Stimulated activated CD8-positive, alpha-beta memory T cell treated with anti-CD3 and anti-CD28 coated beads, Interleukin-12 subunit alpha, Interleukin-12 subunit beta, amount 100 ng/mL, for 24 hours (primary cell): Measurements from ENCODE around the gene MOGAT3.

ENCODE experiments used
- DNase-seq: peaks from one replicate; pipeline ENCODE4 v3.0.0-alpha.2; 2020; ENCODE audit errors: extremely low read depth

MOGAT3 gene

DNA sequence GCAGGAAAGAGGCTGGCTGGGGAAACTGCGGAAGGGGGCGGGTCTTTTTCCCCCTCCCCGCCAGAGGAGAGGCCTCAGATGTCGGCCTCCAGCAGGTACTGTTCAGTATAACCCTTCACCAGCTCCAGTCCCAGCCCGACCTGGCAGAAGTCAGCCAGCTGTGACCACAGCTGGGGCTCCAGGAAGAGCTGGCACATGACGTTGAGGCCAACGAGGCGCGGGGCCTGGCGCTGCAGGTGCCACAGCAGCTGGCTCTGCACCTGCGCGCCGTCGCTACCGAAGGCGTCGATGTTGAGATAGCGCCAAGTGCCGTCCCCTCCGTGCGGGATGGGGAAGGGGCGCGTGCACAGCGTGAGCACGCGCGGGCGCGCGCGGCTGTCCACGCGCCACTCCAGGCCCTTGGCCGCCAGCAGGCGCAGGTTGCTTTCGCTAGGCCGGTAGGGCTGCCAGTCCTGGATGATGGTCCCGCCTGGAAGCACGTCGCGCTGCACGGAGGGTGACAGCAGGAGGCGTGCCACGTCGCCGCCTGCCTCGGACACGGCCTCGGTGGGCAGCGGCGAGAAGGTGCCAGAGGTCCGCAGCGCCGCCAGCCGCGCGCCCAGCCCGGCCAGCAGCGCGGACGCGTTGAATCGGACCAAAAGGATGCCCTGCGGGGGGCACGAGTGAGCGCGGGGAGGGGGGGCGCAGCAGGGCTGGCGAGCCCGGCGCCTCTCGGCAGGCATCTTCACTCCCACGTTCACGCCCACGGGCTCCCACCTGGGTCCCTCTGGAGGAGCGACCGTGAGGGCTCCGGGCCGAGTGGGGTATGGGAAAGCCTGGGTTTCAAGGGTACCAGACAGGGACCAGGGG, 28.6 kb downstream of the MOGAT3 start:
- DNase-seq = no peak

- DNase-seq = no peak
Observed at GRCh38 chr7:101171442-101171837, 29.4 kb downstream of the MOGAT3 start.

DNA sequence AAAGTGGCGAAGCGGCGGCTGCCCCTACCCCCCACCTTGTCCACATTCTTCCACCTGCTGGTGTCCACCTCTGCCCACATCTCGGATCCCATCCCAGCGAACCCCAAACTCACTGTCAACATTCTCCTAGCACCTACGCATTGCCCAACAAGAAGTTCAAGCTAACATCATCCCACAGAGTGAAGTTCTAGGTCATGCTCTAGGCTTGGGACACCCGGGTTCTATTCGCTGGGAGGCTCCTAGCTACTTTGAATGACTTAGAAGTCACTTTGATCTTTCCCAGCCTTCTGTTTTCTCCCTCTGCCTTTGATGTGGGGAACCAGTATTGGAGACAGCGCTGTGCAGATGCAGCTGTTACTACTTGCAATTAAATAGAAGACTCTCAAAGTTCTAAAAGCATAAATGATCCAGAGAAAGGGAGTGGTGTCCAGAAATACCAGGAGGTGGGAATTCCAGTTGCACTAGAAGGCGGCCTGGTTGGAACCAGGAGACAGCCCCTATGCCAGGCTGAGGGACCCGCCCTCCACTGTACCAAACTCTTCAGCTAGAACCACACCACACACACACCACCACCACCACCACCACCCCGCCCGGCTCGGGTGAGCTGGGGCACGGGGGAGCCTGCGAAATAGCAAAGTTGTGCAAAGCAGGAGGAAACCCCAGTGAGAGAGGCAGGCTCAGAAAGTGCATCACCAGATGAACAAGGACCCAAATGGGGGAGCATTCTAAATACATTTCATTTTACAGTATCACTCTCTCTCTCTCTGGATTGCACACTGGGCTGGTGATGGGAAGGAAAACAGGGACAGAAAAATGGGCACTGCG, 30.0 kb downstream of the MOGAT3 start:
- DNase-seq = no peak

DNA sequence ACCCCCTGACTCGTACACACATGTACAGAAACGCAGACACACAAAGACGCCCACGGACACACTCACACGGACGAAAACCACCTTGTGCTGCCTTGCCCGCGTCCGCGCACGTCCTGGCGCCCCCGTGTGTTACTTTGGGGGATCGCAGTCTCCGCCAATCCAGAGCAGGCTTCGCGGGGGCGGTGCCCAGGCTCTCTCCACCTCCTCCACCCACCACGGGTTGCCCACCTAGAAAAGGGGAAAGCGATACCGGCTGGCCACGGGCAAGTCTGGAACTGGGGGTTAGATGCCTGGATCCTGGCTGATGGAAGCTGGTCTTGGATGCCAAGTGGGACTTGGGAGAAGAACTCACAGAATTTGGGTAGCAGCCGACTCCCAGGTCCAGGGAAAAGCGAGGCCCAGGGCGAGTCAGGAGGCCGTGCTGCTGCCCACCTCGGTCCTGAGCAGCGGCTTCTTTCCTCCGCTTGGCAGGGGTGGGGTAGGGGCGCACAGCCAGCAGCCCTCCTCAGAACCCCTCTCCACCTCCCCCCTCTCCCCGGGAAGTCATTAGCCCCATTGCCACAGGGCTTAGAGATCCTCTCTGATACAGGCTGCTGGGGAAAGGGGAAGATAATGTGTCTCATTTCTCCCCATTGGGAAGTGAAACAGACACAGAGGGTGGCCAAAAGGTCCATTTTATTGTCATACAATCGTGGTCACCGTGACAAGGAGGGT, 30.8 kb downstream of the MOGAT3 start:
- DNase-seq = peak; percentile 49

GRCh38 chr7:101169110-101169837, 31.6 kb downstream of the MOGAT3 start:
- no peak for DNase-seq

GRCh38 chr7:101168412-101169049, 32.3 kb downstream of the MOGAT3 start:
- no peak for DNase-seq

DNA sequence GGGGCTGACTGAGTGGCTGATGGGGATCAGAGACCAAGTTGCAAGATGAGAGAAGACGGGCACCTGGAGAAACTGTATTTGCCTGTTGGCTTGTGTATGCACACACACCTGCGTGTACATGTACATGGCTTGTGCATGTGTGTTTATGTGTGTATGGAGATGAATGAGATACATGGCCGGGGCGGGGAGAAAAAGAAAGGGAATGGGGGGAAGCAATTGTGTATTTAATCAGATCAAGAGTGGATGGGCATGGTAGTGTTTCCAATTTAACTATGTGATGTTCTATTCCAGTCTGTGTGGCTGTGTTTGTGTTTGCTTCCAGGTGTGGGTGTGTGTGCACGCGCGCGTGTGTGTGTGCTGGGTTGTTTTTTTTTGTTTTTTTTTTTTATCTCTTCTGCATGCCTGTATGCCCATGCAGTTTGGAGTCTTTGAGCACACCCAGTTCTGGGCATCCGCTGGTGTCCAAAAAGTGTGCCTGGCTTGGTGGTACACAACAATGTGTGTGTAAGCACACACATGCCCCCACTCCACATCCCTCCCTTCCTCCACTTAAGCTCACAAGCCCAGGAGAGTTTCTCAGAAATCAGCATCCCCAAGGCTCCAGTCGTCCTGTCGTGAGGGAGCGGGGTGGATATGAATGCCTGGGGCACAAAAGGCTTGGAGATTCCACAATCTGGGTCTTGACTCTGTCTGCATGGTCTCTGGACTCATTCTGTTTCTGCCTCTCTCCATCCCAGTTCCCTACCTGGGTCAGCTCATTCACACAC, 33.0 kb downstream of the MOGAT3 start:
- DNase-seq = no peak

DNA sequence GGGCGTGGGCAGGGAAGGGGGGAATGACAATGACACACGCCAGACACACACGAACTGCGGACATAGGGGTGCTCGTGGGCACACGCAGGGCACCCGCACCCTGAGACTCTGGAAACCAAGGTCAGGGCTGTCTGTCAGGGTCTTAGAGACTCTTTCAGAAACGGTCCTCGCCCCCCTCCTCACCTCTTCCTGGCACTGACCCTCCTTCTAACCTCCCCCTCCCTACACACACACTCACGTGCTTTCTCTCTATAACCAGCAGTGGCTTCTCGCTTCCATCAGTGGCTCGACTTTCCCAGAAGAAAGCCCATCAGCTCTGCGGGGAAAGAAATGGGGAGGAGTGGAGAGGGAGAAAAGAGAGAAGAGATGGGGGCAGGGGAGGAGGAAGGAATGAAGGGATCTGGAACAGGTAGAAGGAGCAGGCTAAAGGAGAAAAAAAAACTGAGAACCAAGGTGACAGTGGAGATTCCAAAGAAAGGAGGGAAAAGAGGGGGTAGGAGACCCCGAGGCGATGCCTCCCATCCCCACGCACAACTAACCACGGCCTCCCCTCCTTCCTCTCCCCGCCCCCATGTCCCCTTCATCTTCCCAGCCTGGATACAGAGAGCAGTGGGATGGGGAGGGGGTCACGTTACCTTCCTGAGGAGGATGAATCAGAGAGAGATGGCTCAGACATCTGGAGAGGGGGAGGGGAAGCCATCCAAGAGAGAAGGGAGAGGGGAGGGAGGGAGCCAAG, 33.8 kb downstream of the MOGAT3 start:
- DNase-seq = no peak

DNA sequence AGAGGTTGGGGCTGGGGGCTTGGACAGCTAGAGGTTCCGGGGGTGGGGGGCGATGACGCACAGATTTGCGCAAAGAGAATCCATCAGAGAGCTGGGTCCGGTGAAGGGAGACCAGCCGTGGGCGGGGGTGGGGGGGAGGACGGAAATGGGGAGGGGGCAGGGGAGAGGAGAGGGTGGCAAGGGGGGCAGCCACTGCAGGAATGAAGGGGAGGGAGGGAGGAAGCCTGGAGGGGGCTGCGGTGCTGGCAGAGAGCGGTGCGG, 34.3 kb downstream of the MOGAT3 start:
- no peak for DNase-seq

GRCh38 chr7:101165958-101166647, 34.7 kb downstream of the MOGAT3 start:
- DNase-seq = no peak

DNA sequence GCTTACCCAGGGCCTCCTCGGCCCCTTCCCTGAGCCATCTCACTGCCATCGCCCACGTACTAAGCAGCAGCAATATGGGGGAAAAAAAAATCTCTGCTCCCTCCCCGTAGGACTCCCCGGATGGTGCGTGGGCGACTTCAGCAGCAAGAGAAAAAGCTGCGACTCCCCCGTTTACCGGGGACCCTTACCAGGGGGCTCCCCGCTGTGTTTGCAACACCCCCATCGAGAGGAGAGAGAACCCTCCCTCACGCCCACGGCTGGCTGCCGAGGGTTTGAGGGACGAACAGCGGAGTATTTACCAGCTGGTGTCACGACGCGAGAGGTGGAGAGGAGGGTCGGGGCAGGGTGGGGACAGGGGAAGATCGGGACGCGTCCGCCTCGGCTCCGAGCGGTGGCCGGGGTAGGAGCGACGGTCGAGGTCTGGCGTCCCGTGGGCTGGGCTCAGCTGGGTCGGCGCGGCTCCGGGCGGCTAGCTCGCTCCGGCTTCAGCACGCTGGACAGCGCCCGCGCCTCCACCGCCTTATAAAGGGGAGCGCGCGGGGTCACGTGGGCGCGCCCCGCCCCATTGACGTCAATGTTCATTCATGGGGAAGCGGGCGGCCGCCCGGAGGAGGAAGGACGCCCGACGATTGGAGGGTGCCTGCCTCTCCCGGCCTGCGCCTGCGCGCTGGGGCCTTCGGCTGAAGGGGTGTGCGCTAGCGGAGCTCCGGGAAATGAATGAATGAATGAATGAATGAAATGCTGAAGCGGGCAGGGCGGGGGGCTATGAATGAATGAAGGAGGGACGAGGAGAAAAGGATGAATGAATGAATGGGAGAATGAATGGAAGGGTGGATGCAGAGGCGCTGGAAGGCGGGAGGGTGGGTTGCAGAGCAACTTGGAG, 35.5 kb downstream of the MOGAT3 start, which contains the start of gene VGF:
TSS of gene VGF (minus strand) at position 495 of the 883 bp plus-strand sequence. CDS start 726 bp downstream, outside the sequence.
- peak; percentile 84 for DNase-seq

DNA sequence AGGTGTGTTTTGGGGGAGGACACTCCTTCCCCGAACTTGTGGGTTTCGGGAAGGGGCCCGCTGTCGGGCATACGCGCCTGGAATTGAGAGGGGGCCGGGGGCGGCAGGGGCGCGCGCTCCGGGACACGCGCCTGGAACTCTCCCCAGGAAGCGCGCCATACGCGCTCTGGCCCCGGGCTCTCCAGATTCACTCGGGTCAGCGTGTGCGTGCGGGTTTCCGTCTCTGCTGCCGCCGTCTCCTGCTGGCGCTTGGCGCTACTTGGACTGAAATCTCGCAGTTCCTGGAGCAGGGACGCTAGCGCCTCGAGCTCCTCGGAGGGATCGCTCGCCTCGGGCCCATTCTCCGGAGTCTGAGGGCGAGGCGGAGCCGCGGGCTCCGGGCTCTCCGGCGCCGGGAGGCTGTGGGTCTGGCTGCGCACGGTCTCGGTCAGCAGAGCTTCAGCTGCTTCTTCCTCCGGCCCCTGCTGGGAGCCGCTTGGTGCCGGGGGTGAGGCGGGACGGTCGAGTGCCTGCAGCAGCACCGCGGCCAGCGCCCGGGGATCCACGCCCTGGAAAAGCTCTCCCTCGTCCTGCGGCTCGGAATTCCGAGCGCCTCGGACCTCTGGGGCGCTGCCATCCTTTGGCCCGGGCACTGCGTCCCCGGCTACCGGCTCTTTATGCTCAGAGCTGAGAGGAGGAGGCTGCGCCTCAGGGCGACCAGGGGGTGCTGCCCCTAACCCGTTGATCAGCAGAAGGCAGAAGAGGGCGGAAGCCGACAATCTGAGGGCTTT, 36.6 kb downstream of the MOGAT3 start:
- no peak for DNase-seq

- DNase-seq = no peak
Observed at GRCh38 chr7:101163279-101164070, 37.4 kb downstream of the MOGAT3 start.

GRCh38 chr7:101162551-101163278, 38.1 kb downstream of the MOGAT3 start:
- DNase-seq = no peak

DNA sequence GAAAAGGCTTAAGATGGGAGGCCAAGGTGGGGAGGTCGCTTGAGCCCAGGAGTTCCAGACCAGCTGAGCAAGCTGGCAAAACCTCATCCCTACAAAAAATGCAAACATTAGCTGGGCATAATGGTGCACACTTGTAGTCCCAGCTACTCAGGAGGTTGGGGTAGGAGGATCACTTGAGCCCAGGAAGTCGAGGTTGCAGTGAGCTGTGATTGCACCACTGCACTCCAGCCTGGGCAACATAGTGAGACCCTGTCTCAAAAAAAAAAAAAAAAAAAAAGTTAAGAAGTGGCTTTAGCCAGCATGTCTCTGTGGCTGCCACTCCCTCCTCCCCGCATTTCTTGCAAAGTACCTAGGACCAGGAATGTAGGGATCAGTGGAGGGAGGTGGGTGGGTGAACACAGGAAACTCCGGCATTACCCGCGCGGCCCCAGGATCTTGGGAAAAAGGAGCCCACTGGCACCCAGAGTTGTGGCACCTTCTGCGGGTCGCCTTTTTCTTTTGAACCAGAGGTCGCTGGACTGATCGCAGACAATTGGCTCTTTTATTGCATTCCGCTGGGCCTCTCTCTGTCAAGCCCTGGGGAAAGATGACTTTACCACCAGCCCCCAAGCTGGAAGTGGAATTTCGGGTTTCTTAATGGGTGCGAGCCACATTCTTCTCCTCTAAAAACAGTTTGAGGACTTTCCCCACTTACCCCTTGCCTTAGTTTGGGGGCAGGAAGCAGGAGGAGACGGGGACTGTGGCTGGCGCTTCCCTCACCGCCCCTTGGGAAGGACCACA, 39.0 kb downstream of the MOGAT3 start:
- DNase-seq = no peak
